ENCODE data around the gene CAMTA1.
A peak's percentile ranks its signal among the peaks of the same experiment; 100 is the strongest.
"Not testable (repeated sequence)": the region's sequence is repeated elsewhere in the genome, so short reads cannot be mapped to it uniquely, and the experiment has no call there.

The CAMTA1 gene

GRCh38 chr1:6795203-6795602 is 9.9 kb downstream of the CAMTA1 start:
- Mint-ChIP-seq H3K4me1 (peaks cover 40% of the 10 kb centered on the region), H3K36me3 (peaks cover 11% of the 10 kb centered on the region), H3K4me3 (no peak overlapping the region), H3K27me3 (no peaks in the 10 kb centered on the region), H3K9me3 (no peaks in the 10 kb centered on the region), H3K27ac (no peak overlapping the region)
- no peak for ATAC-seq

GRCh38 chr1:6795661-6796060 is 10.4 kb downstream of the CAMTA1 start:
- Mint-ChIP-seq H3K27me3 (no peaks in the 10 kb centered on the region), H3K36me3 (peaks cover 11% of the 10 kb centered on the region), H3K4me1 (peaks cover 41% of the 10 kb centered on the region), H3K27ac (no peak overlapping the region), H3K4me3 (no peak overlapping the region), H3K9me3 (no peaks in the 10 kb centered on the region)
- no peak for ATAC-seq

- ATAC-seq = no peak
- Mint-ChIP-seq H3K36me3 (peaks cover 11% of the 10 kb centered on the region), H3K27me3 (no peaks in the 10 kb centered on the region), H3K9me3 (no peaks in the 10 kb centered on the region), H3K4me3 (no peak overlapping the region), H3K27ac (no peak overlapping the region), H3K4me1 (peaks cover 42% of the 10 kb centered on the region)
Measured at GRCh38 chr1:6796095-6796494, 10.8 kb downstream of the CAMTA1 start.

GRCh38 chr1:6799499-6799898 is 14.2 kb downstream of the CAMTA1 start:
- Mint-ChIP-seq H3K36me3 (peaks cover 13% of the 10 kb centered on the region), H3K27me3 (no peaks in the 10 kb centered on the region), H3K27ac (no peak overlapping the region), H3K4me1 (peaks cover 32% of the 10 kb centered on the region), H3K4me3 (no peak overlapping the region), H3K9me3 (no peaks in the 10 kb centered on the region)
- no peak for ATAC-seq

GRCh38 chr1:6800745-6801144 is 15.5 kb downstream of the CAMTA1 start:
- ATAC-seq = no peak
- Mint-ChIP-seq H3K4me3 (no peak overlapping the region), H3K4me1 (peaks cover 44% of the 10 kb centered on the region), H3K9me3 (no peaks in the 10 kb centered on the region), H3K27me3 (no peaks in the 10 kb centered on the region), H3K27ac (no peak overlapping the region), H3K36me3 (peaks cover 15% of the 10 kb centered on the region)

- no peaks in the 10 kb centered on the region for H3K9me3 Mint-ChIP-seq
- peaks cover 49% of the 10 kb centered on the region for H3K4me1 Mint-ChIP-seq
- no peak for ATAC-seq
- H3K27ac Mint-ChIP-seq = no peak overlapping the region
- no peaks in the 10 kb centered on the region for H3K27me3 Mint-ChIP-seq
- H3K36me3 Mint-ChIP-seq = peaks cover 15% of the 10 kb centered on the region
- H3K4me3 Mint-ChIP-seq = no peak overlapping the region
Measured at GRCh38 chr1:6801199-6801598, 15.9 kb downstream of the CAMTA1 start.

- no peak overlapping the region for H3K4me3 Mint-ChIP-seq
- H3K27me3 Mint-ChIP-seq = no peaks in the 10 kb centered on the region
- peaks cover 15% of the 10 kb centered on the region for H3K36me3 Mint-ChIP-seq
- H3K9me3 Mint-ChIP-seq = no peaks in the 10 kb centered on the region
- H3K27ac Mint-ChIP-seq = no peak overlapping the region
- no peak for ATAC-seq
- peaks cover 50% of the 10 kb centered on the region for H3K4me1 Mint-ChIP-seq
Measured at GRCh38 chr1:6801966-6802365, 16.7 kb downstream of the CAMTA1 start.

GRCh38 chr1:6802454-6802853 is 17.2 kb downstream of the CAMTA1 start:
- Mint-ChIP-seq H3K27ac (no peak overlapping the region), H3K9me3 (no peaks in the 10 kb centered on the region), H3K27me3 (no peaks in the 10 kb centered on the region), H3K36me3 (peaks cover 15% of the 10 kb centered on the region), H3K4me1 (peaks cover 50% of the 10 kb centered on the region), H3K4me3 (no peak overlapping the region)
- no peak for ATAC-seq

- ATAC-seq = no peak
- Mint-ChIP-seq H3K9me3 (no peaks in the 10 kb centered on the region), H3K27ac (no peak overlapping the region), H3K27me3 (no peaks in the 10 kb centered on the region), H3K4me3 (no peak overlapping the region), H3K36me3 (peaks cover 15% of the 10 kb centered on the region), H3K4me1 (peaks cover 50% of the 10 kb centered on the region)
Measured at GRCh38 chr1:6802893-6803292, 17.6 kb downstream of the CAMTA1 start.

GRCh38 chr1:6803357-6803756 is 18.1 kb downstream of the CAMTA1 start:
- peaks cover 50% of the 10 kb centered on the region for H3K4me1 Mint-ChIP-seq
- no peak overlapping the region for H3K27ac Mint-ChIP-seq
- H3K9me3 Mint-ChIP-seq = no peaks in the 10 kb centered on the region
- peaks cover 15% of the 10 kb centered on the region for H3K36me3 Mint-ChIP-seq
- H3K4me3 Mint-ChIP-seq = no peak overlapping the region
- no peaks in the 10 kb centered on the region for H3K27me3 Mint-ChIP-seq
- no peak for ATAC-seq

GRCh38 chr1:6805004-6805416 is 19.8 kb downstream of the CAMTA1 start:
- ATAC-seq = no peak
- Mint-ChIP-seq H3K27me3 (no peaks in the 10 kb centered on the region), H3K27ac (no peak overlapping the region), H3K36me3 (peaks cover 11% of the 10 kb centered on the region), H3K4me1 (peaks cover 44% of the 10 kb centered on the region), H3K4me3 (no peak overlapping the region), H3K9me3 (no peaks in the 10 kb centered on the region)

- H3K4me3 Mint-ChIP-seq = no peak overlapping the region
- ATAC-seq = no peak
- H3K4me1 Mint-ChIP-seq = peaks cover 39% of the 10 kb centered on the region
- H3K36me3 Mint-ChIP-seq = peaks cover 5% of the 10 kb centered on the region
- no peak overlapping the region for H3K27ac Mint-ChIP-seq
- no peaks in the 10 kb centered on the region for H3K9me3 Mint-ChIP-seq
- no peaks in the 10 kb centered on the region for H3K27me3 Mint-ChIP-seq
Measured at GRCh38 chr1:6807782-6808181, 22.5 kb downstream of the CAMTA1 start.

- H3K4me3 Mint-ChIP-seq = no peak overlapping the region
- peaks cover 2% of the 10 kb centered on the region for H3K36me3 Mint-ChIP-seq
- no peak for ATAC-seq
- H3K9me3 Mint-ChIP-seq = no peaks in the 10 kb centered on the region
- H3K27ac Mint-ChIP-seq = no peak overlapping the region
- H3K27me3 Mint-ChIP-seq = no peaks in the 10 kb centered on the region
- peaks cover 40% of the 10 kb centered on the region for H3K4me1 Mint-ChIP-seq
Measured at GRCh38 chr1:6809461-6809860, 24.2 kb downstream of the CAMTA1 start.

- H3K4me3 Mint-ChIP-seq, H3K9me3 Mint-ChIP-seq, H3K27ac Mint-ChIP-seq, ATAC-seq, H3K27me3 Mint-ChIP-seq, H3K36me3 Mint-ChIP-seq: not testable (repeated sequence)
- peaks cover 38% of the 10 kb centered on the region for H3K4me1 Mint-ChIP-seq
Measured at GRCh38 chr1:6810146-6810734, 25.0 kb downstream of the CAMTA1 start.

- Mint-ChIP-seq H3K4me3 (no peak overlapping the region), H3K4me1 (peaks cover 40% of the 10 kb centered on the region), H3K9me3 (no peaks in the 10 kb centered on the region), H3K27me3 (no peaks in the 10 kb centered on the region), H3K36me3 (peaks cover under 1% of the 10 kb centered on the region), H3K27ac (no peak overlapping the region)
- no peak for ATAC-seq
Measured at GRCh38 chr1:6811583-6811982, 26.3 kb downstream of the CAMTA1 start.

GRCh38 chr1:6813165-6813564 is 27.9 kb downstream of the CAMTA1 start:
- H3K27ac Mint-ChIP-seq = no peak overlapping the region
- no peaks in the 10 kb centered on the region for H3K9me3 Mint-ChIP-seq
- H3K27me3 Mint-ChIP-seq = no peaks in the 10 kb centered on the region
- peaks cover 10% of the 10 kb centered on the region for H3K36me3 Mint-ChIP-seq
- no peak for ATAC-seq
- no peak overlapping the region for H3K4me3 Mint-ChIP-seq
- peaks cover 52% of the 10 kb centered on the region for H3K4me1 Mint-ChIP-seq

- no peaks in the 10 kb centered on the region for H3K27me3 Mint-ChIP-seq
- H3K36me3 Mint-ChIP-seq = peaks cover 17% of the 10 kb centered on the region
- H3K9me3 Mint-ChIP-seq = no peaks in the 10 kb centered on the region
- H3K4me3 Mint-ChIP-seq = no peak overlapping the region
- peak; percentile 24 for ATAC-seq
- H3K27ac Mint-ChIP-seq = no peak overlapping the region
- peaks cover 70% of the 10 kb centered on the region for H3K4me1 Mint-ChIP-seq
Measured at GRCh38 chr1:6815726-6816125, 30.5 kb downstream of the CAMTA1 start.
